Measurements from ENCODE around the gene CDC42BPB.

The CDC42BPB gene

DNA sequence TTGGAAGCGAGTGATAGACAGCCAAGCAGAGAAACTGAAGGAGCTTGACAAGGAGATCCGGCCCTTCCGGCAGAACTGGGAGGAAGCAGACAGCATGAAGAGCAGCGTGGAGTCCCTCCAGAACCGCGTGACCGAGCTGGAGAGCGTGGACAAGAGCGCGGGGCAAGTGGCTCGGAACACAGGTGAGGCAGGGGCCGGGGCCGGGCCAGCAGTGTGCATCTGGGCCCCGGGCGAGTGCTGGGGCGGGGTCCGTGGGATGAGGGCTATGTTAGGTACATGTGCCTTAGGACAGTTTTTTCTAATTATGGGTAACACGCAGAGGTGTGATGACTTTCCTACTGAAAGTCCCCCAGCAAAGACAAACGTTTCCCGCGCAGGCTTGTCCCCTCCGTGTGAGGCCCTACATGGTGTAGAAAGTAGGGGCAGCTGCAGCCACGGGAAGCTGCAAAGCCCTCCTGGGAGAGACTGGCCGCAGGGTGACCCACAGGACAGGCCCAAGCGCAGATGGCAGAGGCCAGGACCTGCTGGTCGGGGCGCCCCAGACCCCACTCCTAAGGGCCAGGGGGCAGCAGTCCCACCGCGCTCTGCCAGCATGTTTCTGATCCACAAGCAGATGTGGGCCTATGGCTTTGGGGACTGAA, 154.0 kb downstream of the CDC42BPB start:
- Histone ChIP-seq H3K4me2 (ENCODE audit: low read depth, low read length) (no peak overlapping the region), H3K4me1 (ENCODE audit: low read length) (peaks cover 22% of the 10 kb centered on the region), H3K9me3 (replicated peaks; ENCODE audit: insufficient read depth, low read length) (no peaks in the 10 kb centered on the region), H3F3A (ENCODE audit: insufficient read depth, low read length) (peaks cover 18% of the 10 kb centered on the region), H3K79me2 (ENCODE audit: low read length) (peaks cover 10% of the 10 kb centered on the region), H3K4me3 (ENCODE audit: low read length) (no peak overlapping the region), H4K20me1 (ENCODE audit: insufficient read depth, low read length) (no peaks in the 10 kb centered on the region), H3K9me2 (replicated peaks; ENCODE audit: insufficient read depth, low read length) (no peaks in the 10 kb centered on the region), H3K27ac (ENCODE audit: low read length) (no peak overlapping the region; the same call in 1 of the 2 replicates), H3K36me3 (replicated peaks; ENCODE audit: insufficient read depth, low read length) (no peaks in the 10 kb centered on the region), H3K27me3 (replicated peaks; ENCODE audit: insufficient read depth, low read length) (no peaks in the 10 kb centered on the region), H2AFZ (ENCODE audit: low read length) (no peak overlapping the region), H3K9ac (ENCODE audit: low read length) (no peak overlapping the region)
- no peak for DNase-seq
- TF ChIP-seq EZH2 (optimal IDR thresholded peaks at IDR 0.05; ENCODE audit: low read depth, low read length) (no peak), EZH2phosphoT487 (IDR thresholded peaks at IDR 0.05; ENCODE audit: low read length) (no peak)
- TF ChIP-seq, protein P1, sequence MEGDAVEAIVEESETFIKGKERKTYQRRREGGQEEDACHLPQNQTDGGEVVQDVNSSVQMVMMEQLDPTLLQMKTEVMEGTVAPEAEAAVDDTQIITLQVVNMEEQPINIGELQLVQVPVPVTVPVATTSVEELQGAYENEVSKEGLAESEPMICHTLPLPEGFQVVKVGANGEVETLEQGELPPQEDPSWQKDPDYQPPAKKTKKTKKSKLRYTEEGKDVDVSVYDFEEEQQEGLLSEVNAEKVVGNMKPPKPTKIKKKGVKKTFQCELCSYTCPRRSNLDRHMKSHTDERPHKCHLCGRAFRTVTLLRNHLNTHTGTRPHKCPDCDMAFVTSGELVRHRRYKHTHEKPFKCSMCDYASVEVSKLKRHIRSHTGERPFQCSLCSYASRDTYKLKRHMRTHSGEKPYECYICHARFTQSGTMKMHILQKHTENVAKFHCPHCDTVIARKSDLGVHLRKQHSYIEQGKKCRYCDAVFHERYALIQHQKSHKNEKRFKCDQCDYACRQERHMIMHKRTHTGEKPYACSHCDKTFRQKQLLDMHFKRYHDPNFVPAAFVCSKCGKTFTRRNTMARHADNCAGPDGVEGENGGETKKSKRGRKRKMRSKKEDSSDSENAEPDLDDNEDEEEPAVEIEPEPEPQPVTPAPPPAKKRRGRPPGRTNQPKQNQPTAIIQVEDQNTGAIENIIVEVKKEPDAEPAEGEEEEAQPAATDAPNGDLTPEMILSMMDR (IDR thresholded peaks at IDR 0.05; ENCODE audit: low read length) = no peak

DNA sequence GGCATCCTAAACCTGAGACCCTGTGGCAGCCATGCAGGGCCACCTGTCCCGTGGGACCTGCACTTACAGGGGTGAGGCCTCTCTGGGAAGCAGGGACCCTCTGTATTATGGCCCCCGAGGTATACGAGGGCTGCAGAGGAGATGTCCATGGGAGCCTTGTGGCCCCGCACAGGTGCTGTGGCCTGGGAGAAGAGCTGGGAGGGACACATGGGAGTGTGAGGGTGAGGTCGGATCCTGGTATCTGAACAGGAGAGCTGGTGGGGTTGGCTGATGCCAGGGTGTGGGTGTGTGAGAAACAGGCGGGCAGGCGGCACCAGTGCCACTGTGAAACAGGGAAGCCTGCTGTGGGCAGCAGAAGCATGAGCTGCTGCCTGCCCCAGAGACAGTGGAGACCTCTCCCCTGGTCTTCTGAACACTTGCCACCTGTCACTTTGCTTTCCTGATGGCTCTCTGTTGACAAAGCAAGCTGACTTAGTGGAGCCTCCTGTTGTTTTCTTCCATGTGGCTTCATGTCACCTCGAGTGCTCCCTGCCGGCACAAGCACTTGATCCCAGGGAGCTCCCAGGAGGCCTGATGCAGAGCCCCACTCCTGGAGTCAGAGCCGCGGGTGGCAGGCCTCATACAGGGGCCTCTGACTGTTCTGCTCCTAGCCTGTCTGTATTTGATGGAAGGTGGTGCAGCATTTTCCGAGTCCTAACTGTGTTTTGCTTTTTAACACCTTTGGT, 154.7 kb downstream of the CDC42BPB start:
- H3K4me3 ChIP-seq (ENCODE audit: low read length) = no peak overlapping the region
- H2AFZ ChIP-seq (ENCODE audit: low read length) = no peak overlapping the region
- H3K79me2 ChIP-seq (ENCODE audit: low read length) = peaks cover 10% of the 10 kb centered on the region
- H3K9me2 ChIP-seq (replicated peaks; ENCODE audit: insufficient read depth, low read length) = no peaks in the 10 kb centered on the region
- H3K36me3 ChIP-seq (replicated peaks; ENCODE audit: insufficient read depth, low read length) = no peaks in the 10 kb centered on the region
- peak overlapping the region; percentile 87; the same call in 1 of the 2 replicates for H3K4me2 ChIP-seq (ENCODE audit: low read depth, low read length)
- H3K27ac ChIP-seq (ENCODE audit: low read length) = peak overlapping the region; percentile 96
- peak overlapping the region; percentile 41; the same call in 1 of the 2 replicates for H3K9ac ChIP-seq (ENCODE audit: low read length)
- no peak for DNase-seq
- H3K27me3 ChIP-seq (replicated peaks; ENCODE audit: insufficient read depth, low read length) = no peaks in the 10 kb centered on the region
- H3F3A ChIP-seq (ENCODE audit: insufficient read depth, low read length) = peaks cover 18% of the 10 kb centered on the region
- H3K4me1 ChIP-seq (ENCODE audit: low read length) = peaks cover 22% of the 10 kb centered on the region
- TF ChIP-seq EZH2phosphoT487 (IDR thresholded peaks at IDR 0.05; ENCODE audit: low read length) (no peak), EZH2 (optimal IDR thresholded peaks at IDR 0.05; ENCODE audit: low read depth, low read length) (no peak)
- TF ChIP-seq, protein P1 (IDR thresholded peaks at IDR 0.05; ENCODE audit: low read length) = no peak
- no peaks in the 10 kb centered on the region for H4K20me1 ChIP-seq (ENCODE audit: insufficient read depth, low read length)
- H3K9me3 ChIP-seq (replicated peaks; ENCODE audit: insufficient read depth, low read length) = no peaks in the 10 kb centered on the region

DNA sequence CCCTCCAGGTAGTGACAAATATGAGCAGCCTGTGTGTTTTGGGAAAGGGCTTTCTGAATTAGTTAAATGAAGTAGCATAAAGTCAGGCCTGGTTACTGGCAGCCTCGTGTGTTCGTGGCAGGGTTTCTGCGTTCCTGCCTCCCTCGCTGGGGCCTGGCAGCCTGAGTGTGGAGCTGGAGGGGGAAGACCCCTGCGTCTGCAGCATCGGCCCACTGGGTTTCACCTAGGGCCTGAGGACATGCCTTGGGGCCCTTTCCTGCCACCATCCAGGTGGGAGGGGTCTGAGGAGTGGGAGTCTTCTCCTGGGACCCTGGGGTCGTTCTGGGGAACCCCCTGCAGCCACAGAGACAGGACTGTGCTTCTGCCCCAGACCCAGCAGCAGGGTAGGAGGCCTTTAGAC, 155.3 kb downstream of the CDC42BPB start:
- no peaks in the 10 kb centered on the region for H3K9me3 ChIP-seq (replicated peaks; ENCODE audit: insufficient read depth, low read length)
- H3K36me3 ChIP-seq (replicated peaks; ENCODE audit: insufficient read depth, low read length) = no peaks in the 10 kb centered on the region
- peaks cover 18% of the 10 kb centered on the region for H3F3A ChIP-seq (ENCODE audit: insufficient read depth, low read length)
- peaks cover 10% of the 10 kb centered on the region for H3K79me2 ChIP-seq (ENCODE audit: low read length)
- no peak overlapping the region for H2AFZ ChIP-seq (ENCODE audit: low read length)
- no peak overlapping the region; the same call in 1 of the 2 replicates for H3K4me3 ChIP-seq (ENCODE audit: low read length)
- DNase-seq = no peak
- no peaks in the 10 kb centered on the region for H4K20me1 ChIP-seq (ENCODE audit: insufficient read depth, low read length)
- TF ChIP-seq, protein P1 (IDR thresholded peaks at IDR 0.05; ENCODE audit: low read length) = no peak
- TF ChIP-seq EZH2 (optimal IDR thresholded peaks at IDR 0.05; ENCODE audit: low read depth, low read length) (no peak), EZH2phosphoT487 (IDR thresholded peaks at IDR 0.05; ENCODE audit: low read length) (no peak)
- H3K27ac ChIP-seq (ENCODE audit: low read length) = peak overlapping the region; percentile 96
- peak overlapping the region; percentile 41; the same call in 1 of the 2 replicates for H3K9ac ChIP-seq (ENCODE audit: low read length)
- no peaks in the 10 kb centered on the region for H3K27me3 ChIP-seq (replicated peaks; ENCODE audit: insufficient read depth, low read length)
- peaks cover 22% of the 10 kb centered on the region for H3K4me1 ChIP-seq (ENCODE audit: low read length)
- no peaks in the 10 kb centered on the region for H3K9me2 ChIP-seq (replicated peaks; ENCODE audit: insufficient read depth, low read length)
- peak overlapping the region; percentile 87 for H3K4me2 ChIP-seq (ENCODE audit: low read depth, low read length)
